Panc1 (cell line): ENCODE data around the gene FAM50B. TPM values are rescaled to one million over a fixed set of nuclear protein-coding genes. Genes with fewer than 3 reads are reported as not detected.
A peak's percentile ranks its signal among the peaks of the same experiment; 100 is the strongest.

Experiments
- ATAC-seq: fragments of 200-7000 bp; cut with Tn5 transposase; 2 replicates; pipeline ENCODE4 v1.9.1; 2020; ENCODE audit warnings: mild to moderate bottlenecking, moderate library complexity
- BruUV-seq: library from RNA; stranded (reverse); fragments of 400-500 nt; replicated peaks from 2 replicates; lab custom pipeline; 2021; lab: Mats Ljungman, UMichigan
- CTCF ChIA-PET: fragments of 300-600 bp; sonication (Branson Sonifier 250); formaldehyde crosslinking; loops from one replicate; lab custom pipeline; 2022; ENCODE audit warnings: antibody characterized with exemption; lab: Charles Lee
- POLR2A ChIA-PET: fragments of 300-600 bp; sonication (Branson Sonifier 250); formaldehyde crosslinking; loops from one replicate; lab custom pipeline; 2022; ENCODE audit warnings: antibody characterized with exemption; lab: Charles Lee
- DNase-seq: peaks from one replicate; pipeline ENCODE4 v3.0.0-alpha.2; 2010; ENCODE audit warnings: low read depth, low spot score
- H3K27ac ChIP-seq: 2 replicates; pipeline ENCODE4 v1.5.1; 2011; ENCODE audit warnings: mild to moderate bottlenecking, low read length, inconsistent platforms
- H3K27me3 ChIP-seq: fragments of 200-500 bp; sonication (Bioruptor generic); 2 replicates; pipeline ENCODE4 v1.6.0; 2014; ENCODE audit warnings: low read length, inconsistent platforms; ENCODE audit not compliant: control insufficient read depth, insufficient read depth
- H3K36me3 ChIP-seq: fragments of 200-500 bp; sonication (Bioruptor generic); 2 replicates; pipeline ENCODE4 v1.5.1; 2014; ENCODE audit warnings: inconsistent platforms, mild to moderate bottlenecking, low read length, moderate library complexity; ENCODE audit not compliant: control insufficient read depth, insufficient read depth
- H3K4me1 ChIP-seq: 2 replicates; pipeline ENCODE4 v1.5.1; 2011; ENCODE audit warnings: inconsistent platforms, mild to moderate bottlenecking, low read length, moderate library complexity; ENCODE audit not compliant: control insufficient read depth, insufficient read depth
- H3K4me3 ChIP-seq, 2 experiments: 2 replicates each; pipeline ENCODE4 v1.5.1; 2011 to 2012; ENCODE audit warnings: low read depth in 2 of 2, low read length in 2 of 2, mild to moderate bottlenecking in 2 of 2, inconsistent platforms in 1 of 2, moderate library complexity in 1 of 2
- H3K9me3 ChIP-seq: fragments of 200-500 bp; sonication (Bioruptor generic); 2 replicates; pipeline ENCODE4 v1.5.1; 2014; ENCODE audit warnings: low read depth, mild to moderate bottlenecking, inconsistent platforms, low read length, moderate library complexity; ENCODE audit not compliant: control insufficient read depth, insufficient read depth
- CTCF ChIP-seq: fragments of 450-650 bp; IDR thresholded peaks from 2 replicates; pipeline ENCODE4 v1.5.1; 2017; ENCODE audit warnings: mild to moderate bottlenecking
- POLR2AphosphoS5 ChIP-seq: IDR thresholded peaks from 2 replicates; pipeline ENCODE4 v1.6.1; 2012; ENCODE audit warnings: mild to moderate bottlenecking, low read depth, low read length, moderate library complexity
- SIN3A ChIP-seq: IDR thresholded peaks from 2 replicates; pipeline ENCODE4 v1.6.1; 2012; ENCODE audit warnings: low read depth, mild to moderate bottlenecking, low read length, moderate library complexity, borderline replicate concordance; ENCODE audit not compliant: insufficient read depth
- TCF7L2 ChIP-seq: IDR thresholded peaks from 2 replicates; pipeline ENCODE4 v1.6.1; 2011; ENCODE audit warnings: mild to moderate bottlenecking, low read depth, low read length, inconsistent platforms
- in situ Hi-C: cut with HindIII; loops from 2 replicates; pipeline ENCODE4 v1.10.0; 2016; ENCODE audit warnings: low sequenced_read_pairs, low pct_unique_long_range_greater_than_20kb
- intact Hi-C: fragments of 100-400 bp; cut with micrococcal nuclease; formaldehyde crosslinking; loops from one replicate; pipeline ENCODE4 v1.10.0; 2022; ENCODE audit not compliant: unreplicated experiment
- total RNA-seq: library from RNA; stranded (reverse); gene quantifications from one replicate; pipeline ENCODE4 v1.2.1, GENCODE V29; 2021; ENCODE audit not compliant: unreplicated experiment
- TF ChIP-seq, protein P1 (sequence below), 2 experiments: IDR thresholded peaks; 2 replicates each; pipeline ENCODE4 v1.6.1; 2011 to 2012; ENCODE audit warnings: low read depth in 2 of 2, control low read depth in 1 of 2, low read length in 1 of 2, mild to moderate bottlenecking in 1 of 2, moderate library complexity in 1 of 2; ENCODE audit not compliant: insufficient read depth in 1 of 2

Gene FAM50B
- total RNA-seq, 1 experiment from 2014 or later = not detected

DNA sequence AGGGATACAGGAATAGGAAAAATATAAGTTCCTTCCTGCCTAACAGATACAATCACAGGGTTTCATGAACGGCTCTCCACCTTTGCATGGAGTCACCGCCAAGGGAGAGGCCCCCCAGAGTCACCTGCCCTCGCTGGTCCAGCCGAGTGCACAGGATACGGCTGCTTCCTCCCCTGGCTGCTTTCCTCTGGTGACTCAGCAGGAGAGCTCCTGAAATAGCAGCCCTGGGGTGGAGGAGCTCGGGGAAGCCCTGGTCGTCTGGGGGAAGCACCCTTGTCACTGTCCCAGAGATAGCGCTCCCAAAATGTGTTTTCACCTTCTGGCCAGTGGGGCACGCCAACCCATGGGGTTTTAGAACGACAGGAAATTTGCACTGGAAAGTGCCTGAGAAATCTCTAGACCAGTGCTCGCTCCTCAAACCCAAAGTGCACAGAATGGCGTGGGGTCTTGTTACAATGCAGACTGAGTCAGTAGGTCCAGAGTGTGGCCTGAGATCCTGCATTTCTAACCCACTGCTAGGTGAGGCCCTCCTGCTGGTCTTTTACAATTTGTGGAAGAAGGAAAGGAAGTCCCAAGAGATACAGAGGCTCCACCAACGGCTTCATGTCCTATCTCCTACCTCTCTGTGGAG, 35.9 kb upstream of the FAM50B start:
- ChIA-PET POLR2A (interaction anchor here (0.6 kb wide), 1 partner anchor 11 kb away, joined by 6 read pairs; no protein-coding TSS in a partner anchor), CTCF (no interaction called here)
- H3K4me3 ChIP-seq = no peak overlapping the region
- in situ Hi-C loops = loop anchor here (25.0 kb wide), 1 partner anchor 174 kb away; no protein-coding TSS in a partner anchor
- TF ChIP-seq, protein P1, sequence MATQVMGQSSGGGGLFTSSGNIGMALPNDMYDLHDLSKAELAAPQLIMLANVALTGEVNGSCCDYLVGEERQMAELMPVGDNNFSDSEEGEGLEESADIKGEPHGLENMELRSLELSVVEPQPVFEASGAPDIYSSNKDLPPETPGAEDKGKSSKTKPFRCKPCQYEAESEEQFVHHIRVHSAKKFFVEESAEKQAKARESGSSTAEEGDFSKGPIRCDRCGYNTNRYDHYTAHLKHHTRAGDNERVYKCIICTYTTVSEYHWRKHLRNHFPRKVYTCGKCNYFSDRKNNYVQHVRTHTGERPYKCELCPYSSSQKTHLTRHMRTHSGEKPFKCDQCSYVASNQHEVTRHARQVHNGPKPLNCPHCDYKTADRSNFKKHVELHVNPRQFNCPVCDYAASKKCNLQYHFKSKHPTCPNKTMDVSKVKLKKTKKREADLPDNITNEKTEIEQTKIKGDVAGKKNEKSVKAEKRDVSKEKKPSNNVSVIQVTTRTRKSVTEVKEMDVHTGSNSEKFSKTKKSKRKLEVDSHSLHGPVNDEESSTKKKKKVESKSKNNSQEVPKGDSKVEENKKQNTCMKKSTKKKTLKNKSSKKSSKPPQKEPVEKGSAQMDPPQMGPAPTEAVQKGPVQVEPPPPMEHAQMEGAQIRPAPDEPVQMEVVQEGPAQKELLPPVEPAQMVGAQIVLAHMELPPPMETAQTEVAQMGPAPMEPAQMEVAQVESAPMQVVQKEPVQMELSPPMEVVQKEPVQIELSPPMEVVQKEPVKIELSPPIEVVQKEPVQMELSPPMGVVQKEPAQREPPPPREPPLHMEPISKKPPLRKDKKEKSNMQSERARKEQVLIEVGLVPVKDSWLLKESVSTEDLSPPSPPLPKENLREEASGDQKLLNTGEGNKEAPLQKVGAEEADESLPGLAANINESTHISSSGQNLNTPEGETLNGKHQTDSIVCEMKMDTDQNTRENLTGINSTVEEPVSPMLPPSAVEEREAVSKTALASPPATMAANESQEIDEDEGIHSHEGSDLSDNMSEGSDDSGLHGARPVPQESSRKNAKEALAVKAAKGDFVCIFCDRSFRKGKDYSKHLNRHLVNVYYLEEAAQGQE (IDR thresholded peaks at IDR 0.05; ENCODE audit: insufficient read depth in 1 of 2, low read depth in 2 of 2, low read length in 1 of 2) = no peak
- no peak for TF ChIP-seq TCF7L2
- TF ChIP-seq SIN3A = no peak
- H3K4me1 ChIP-seq = peaks cover 18% of the 10 kb centered on the region
- BruUV-seq = no TSS peak
- peak overlapping the region; percentile 53; the same call in 1 of the 2 replicates for H3K27ac ChIP-seq
- peak; percentile 64 for ATAC-seq
- no peak for DNase-seq
- H3K27me3 ChIP-seq = no peaks in the 10 kb centered on the region
- H3K9me3 ChIP-seq = no peaks in the 10 kb centered on the region
- no peaks in the 10 kb centered on the region for H3K36me3 ChIP-seq
- intact Hi-C loops = no loop called here

GRCh38 chr6:3813918-3814317, 35.3 kb upstream of the FAM50B start:
- TF ChIP-seq SIN3A (no peak), TCF7L2 (no peak), POLR2AphosphoS5 (no peak), CTCF (no peak)
- TF ChIP-seq, protein P1 (IDR thresholded peaks at IDR 0.05; ENCODE audit: insufficient read depth in 1 of 2, low read depth in 2 of 2, low read length in 1 of 2) = no peak
- CTCF ChIA-PET = no interaction called here
- in situ Hi-C loops = loop anchor here (25.0 kb wide), 1 partner anchor 173 kb away; no protein-coding TSS in a partner anchor

More at GRCh38 chr6:3813918-3814317, 35.3 kb upstream of the FAM50B start:
- intact Hi-C loops = no loop called here
- Histone ChIP-seq H3K9me3 (no peaks in the 10 kb centered on the region), H3K36me3 (no peaks in the 10 kb centered on the region), H3K27me3 (no peaks in the 10 kb centered on the region), H3K4me3 (no peak overlapping the region), H3K4me1 (peaks cover 13% of the 10 kb centered on the region), H3K27ac (no peak overlapping the region)
- POLR2A ChIA-PET = interaction anchor here (1.2 kb wide), 1 partner anchor 13 kb away, joined by 3 read pairs; no protein-coding TSS in a partner anchor
- BruUV-seq = no TSS peak
- DNase-seq (no peak), ATAC-seq (no peak)
